ENCODE data around the gene DSTN. TPM values are rescaled to one million over a fixed set of nuclear protein-coding genes. Genes with fewer than 3 reads are reported as not detected.

Gene DSTN
- total RNA-seq, 1 donor: 550 TPM

DNA sequence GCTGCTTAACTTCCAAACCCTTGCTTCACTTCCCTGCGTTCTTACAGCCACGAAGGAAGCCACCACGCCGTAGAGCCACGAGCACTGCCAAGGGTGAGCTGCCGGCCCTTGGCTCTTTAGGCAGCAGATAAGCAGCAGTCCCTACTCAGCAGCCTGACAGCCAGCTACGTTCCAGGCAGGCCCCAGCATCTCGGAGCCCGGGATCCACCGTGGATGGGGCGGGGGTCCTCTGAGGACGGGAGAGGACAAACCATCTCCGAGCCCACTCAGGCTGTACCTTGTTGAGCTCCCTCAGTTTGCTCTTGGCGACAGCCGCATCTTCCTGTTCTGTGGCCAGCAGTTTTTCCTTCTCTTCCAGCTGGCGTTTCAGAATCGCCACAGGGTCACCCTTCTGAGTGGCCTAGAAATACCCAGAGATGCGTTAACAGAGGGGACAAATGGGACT lies 71.7 kb downstream of the DSTN start:
- TF ChIP-seq, protein P1, sequence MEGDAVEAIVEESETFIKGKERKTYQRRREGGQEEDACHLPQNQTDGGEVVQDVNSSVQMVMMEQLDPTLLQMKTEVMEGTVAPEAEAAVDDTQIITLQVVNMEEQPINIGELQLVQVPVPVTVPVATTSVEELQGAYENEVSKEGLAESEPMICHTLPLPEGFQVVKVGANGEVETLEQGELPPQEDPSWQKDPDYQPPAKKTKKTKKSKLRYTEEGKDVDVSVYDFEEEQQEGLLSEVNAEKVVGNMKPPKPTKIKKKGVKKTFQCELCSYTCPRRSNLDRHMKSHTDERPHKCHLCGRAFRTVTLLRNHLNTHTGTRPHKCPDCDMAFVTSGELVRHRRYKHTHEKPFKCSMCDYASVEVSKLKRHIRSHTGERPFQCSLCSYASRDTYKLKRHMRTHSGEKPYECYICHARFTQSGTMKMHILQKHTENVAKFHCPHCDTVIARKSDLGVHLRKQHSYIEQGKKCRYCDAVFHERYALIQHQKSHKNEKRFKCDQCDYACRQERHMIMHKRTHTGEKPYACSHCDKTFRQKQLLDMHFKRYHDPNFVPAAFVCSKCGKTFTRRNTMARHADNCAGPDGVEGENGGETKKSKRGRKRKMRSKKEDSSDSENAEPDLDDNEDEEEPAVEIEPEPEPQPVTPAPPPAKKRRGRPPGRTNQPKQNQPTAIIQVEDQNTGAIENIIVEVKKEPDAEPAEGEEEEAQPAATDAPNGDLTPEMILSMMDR (IDR thresholded peaks at IDR 0.05; ENCODE audit: insufficient read depth, low read depth, low read length): no peak
- no peak overlapping the region for H3K4me3 ChIP-seq (ENCODE audit: low read depth, low read length)
- DNase-seq (ENCODE audit: low read depth): no peak

DNA sequence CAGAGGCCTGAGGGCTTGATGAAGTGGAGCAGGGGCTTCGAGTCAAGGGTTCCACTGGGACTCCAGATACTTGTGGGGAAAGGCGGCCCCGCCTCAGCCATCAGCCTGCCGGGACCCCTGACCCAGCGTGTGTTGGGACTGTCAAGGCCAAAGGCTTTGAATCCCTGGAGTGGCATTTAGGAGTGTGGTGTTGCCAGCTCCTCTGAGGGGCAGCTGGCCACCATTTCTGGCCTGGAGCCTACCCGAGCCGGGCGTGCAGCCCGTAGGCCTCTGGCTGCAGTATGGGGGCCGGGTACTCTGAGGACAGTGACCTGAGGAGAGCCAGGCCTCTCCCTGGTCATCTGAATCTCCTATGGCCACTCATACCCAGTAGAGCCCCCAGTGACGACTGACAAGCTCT lies 72.1 kb downstream of the DSTN start:
- TF ChIP-seq, protein P1 (IDR thresholded peaks at IDR 0.05; ENCODE audit: insufficient read depth, low read depth, low read length): no peak
- DNase-seq (ENCODE audit: low read depth): no peak
- no peak overlapping the region for H3K4me3 ChIP-seq (ENCODE audit: low read depth, low read length)

DNA sequence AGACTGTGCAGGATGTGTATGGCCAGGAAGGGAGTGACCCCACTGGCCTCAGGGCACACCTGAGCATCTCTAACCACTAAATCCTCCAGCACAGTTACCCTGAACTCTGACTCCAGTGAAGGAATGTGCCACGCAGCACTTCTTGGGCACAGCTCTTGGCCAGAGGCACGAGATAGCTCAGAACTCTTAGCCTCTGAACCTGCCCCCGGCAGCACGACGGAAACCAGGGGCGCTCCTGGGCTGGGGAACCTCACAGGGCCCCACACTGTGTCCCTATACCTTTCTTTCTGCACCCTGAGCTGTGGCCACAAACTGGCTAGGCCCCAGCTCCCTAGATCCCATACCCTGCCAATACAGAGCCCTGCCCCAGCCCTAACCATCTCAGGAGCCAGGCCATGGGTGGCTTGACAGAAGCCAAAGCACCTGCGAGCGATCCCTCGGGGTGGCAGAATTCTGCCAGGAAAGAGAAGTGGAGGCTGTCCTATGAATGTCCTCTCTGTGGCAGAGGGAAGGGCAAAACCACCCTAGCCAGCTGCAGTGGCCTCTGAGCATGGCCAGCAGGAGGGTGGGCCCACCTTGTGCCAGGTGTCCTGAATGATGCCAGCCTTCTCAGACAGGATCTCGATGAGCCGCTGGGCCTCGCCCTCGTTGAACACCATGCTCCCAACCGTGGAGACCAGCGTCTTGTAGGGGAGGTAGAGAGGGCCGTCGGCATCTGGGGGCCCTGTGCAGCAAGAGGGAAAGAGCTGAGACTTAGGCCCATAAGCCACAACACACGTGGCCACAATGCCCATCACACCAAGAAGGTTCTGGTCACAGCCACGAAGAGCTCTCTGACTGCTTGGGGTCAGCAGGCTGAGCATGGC lies 72.8 kb downstream of the DSTN start:
- no peak overlapping the region for H3K4me3 ChIP-seq (ENCODE audit: low read depth, low read length)
- TF ChIP-seq, protein P1 (IDR thresholded peaks at IDR 0.05; ENCODE audit: insufficient read depth, low read depth, low read length): no peak
- DNase-seq (ENCODE audit: low read depth): no peak

DNA sequence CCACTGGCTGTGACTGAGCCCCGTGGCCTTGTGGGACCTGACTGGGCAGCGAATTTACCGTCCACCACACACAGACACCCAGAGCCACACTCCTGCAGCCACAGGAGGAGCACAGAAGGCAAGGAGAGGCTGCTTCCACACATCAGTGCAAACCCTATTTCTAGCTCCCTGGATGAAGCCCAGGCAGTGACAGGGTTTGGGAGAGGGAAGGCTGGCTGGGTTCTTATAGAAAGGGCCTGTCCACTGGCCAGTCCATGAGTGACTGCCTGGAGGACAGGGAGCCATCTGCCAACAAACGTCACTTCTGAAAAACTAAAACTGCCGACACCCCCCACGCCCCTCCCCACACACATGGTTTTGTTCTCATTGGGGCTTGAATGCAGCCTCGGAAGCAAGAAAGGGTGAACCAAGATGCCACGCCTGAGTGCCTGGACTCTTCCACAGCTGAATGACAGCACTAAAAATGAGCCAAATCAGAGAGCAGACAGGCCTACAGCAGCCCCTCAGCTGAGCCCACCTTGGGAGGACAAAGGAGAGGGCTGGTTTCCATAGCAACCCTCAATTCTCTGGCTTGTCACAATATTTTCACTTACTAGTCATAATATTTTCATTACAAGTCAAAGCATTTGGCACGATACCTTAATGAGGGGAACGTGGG lies 73.8 kb downstream of the DSTN start:
- no peak for DNase-seq (ENCODE audit: low read depth)
- TF ChIP-seq, protein P1 (IDR thresholded peaks at IDR 0.05; ENCODE audit: insufficient read depth, low read depth, low read length): no peak
- no peak overlapping the region for H3K4me3 ChIP-seq (ENCODE audit: low read depth, low read length)

DNA sequence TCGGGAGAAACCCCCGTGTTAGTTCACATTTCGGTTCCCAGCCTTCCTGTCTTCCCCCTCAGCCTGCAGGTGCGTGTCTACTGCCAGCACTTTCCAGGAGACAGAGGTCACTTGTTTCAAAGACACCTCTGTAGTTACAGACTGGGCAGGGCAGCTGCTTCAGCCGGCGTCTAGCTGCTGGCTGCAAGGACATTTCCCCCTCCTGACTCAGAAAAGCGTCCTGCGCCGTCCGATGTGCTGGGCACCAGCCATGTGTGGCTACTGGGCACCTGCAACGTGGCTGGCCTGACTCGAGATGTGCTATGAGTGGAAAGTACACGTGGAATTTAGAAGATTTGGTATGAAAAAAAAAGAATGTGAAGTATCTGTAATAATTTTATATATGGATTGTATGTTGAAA lies 74.6 kb downstream of the DSTN start:
- H3K4me3 ChIP-seq (ENCODE audit: low read depth, low read length): no peak overlapping the region
- DNase-seq (ENCODE audit: low read depth): no peak
- TF ChIP-seq, protein P1 (IDR thresholded peaks at IDR 0.05; ENCODE audit: insufficient read depth, low read depth, low read length): no peak

DNA sequence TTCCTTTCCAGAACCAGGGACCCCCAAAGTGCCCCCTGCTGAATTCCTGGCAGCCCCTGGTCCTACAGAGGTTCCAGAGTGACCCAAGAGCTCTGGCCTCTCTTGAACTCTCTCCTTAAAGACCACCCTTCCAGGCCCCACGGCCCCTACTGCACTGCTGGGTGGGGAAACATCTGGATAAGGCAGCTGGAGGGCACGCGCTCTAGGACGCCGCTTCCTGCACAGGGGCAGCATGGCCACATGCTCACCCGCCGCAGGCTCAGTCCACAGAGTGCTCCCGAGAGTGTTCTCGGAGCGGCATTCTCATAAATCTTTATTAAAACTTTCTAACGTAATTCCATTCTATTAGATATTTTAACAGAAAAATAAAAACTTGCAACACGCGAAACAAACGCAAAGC lies 75.1 kb downstream of the DSTN start:
- TF ChIP-seq, protein P1 (IDR thresholded peaks at IDR 0.05; ENCODE audit: insufficient read depth, low read depth, low read length): no peak
- DNase-seq (ENCODE audit: low read depth): no peak
- H3K4me3 ChIP-seq (ENCODE audit: low read depth, low read length): no peak overlapping the region
